ENCODE measurements around the gene CAPZB. TPM values are rescaled to one million over a fixed set of nuclear protein-coding genes. Genes with fewer than 3 reads are reported as not detected.
A peak's percentile ranks its signal among the peaks of the same experiment; 100 is the strongest.

The CAPZB gene
- total RNA-seq, 1 donor from 2014 or later, result 217 TPM

GRCh38 chr1:19411612-19412011 is 73.7 kb downstream of the CAPZB start:
- peak overlapping the region; percentile 74 for H3K27ac ChIP-seq (replicated peaks)
- H3K27me3 ChIP-seq (ENCODE audit: low read depth), result no peaks in the 10 kb centered on the region
- no peaks in the 10 kb centered on the region for H3K36me3 ChIP-seq
- H3K4me3 ChIP-seq, result no peak overlapping the region
- H3K4me1 ChIP-seq, result peaks cover 81% of the 10 kb centered on the region
- TF ChIP-seq, protein P1, sequence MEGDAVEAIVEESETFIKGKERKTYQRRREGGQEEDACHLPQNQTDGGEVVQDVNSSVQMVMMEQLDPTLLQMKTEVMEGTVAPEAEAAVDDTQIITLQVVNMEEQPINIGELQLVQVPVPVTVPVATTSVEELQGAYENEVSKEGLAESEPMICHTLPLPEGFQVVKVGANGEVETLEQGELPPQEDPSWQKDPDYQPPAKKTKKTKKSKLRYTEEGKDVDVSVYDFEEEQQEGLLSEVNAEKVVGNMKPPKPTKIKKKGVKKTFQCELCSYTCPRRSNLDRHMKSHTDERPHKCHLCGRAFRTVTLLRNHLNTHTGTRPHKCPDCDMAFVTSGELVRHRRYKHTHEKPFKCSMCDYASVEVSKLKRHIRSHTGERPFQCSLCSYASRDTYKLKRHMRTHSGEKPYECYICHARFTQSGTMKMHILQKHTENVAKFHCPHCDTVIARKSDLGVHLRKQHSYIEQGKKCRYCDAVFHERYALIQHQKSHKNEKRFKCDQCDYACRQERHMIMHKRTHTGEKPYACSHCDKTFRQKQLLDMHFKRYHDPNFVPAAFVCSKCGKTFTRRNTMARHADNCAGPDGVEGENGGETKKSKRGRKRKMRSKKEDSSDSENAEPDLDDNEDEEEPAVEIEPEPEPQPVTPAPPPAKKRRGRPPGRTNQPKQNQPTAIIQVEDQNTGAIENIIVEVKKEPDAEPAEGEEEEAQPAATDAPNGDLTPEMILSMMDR (IDR thresholded peaks at IDR 0.05; ENCODE audit: borderline replicate concordance), result no peak
- no peaks in the 10 kb centered on the region for H3K9me3 ChIP-seq (replicated peaks)
- intact Hi-C loops (cut with micrococcal nuclease), result no loop called here
- no peak for DNase-seq

GRCh38 chr1:19410393-19410792 is 74.9 kb downstream of the CAPZB start:
- Histone ChIP-seq H3K4me1 (peaks cover 81% of the 10 kb centered on the region), H3K36me3 (no peaks in the 10 kb centered on the region), H3K27me3 (ENCODE audit: low read depth) (no peaks in the 10 kb centered on the region), H3K9me3 (replicated peaks) (no peaks in the 10 kb centered on the region), H3K27ac (replicated peaks) (no peak overlapping the region), H3K4me3 (no peak overlapping the region)
- intact Hi-C loops (cut with micrococcal nuclease), result no loop called here
- DNase-seq, result no peak
- TF ChIP-seq, protein P1 (IDR thresholded peaks at IDR 0.05; ENCODE audit: borderline replicate concordance), result no peak

DNA sequence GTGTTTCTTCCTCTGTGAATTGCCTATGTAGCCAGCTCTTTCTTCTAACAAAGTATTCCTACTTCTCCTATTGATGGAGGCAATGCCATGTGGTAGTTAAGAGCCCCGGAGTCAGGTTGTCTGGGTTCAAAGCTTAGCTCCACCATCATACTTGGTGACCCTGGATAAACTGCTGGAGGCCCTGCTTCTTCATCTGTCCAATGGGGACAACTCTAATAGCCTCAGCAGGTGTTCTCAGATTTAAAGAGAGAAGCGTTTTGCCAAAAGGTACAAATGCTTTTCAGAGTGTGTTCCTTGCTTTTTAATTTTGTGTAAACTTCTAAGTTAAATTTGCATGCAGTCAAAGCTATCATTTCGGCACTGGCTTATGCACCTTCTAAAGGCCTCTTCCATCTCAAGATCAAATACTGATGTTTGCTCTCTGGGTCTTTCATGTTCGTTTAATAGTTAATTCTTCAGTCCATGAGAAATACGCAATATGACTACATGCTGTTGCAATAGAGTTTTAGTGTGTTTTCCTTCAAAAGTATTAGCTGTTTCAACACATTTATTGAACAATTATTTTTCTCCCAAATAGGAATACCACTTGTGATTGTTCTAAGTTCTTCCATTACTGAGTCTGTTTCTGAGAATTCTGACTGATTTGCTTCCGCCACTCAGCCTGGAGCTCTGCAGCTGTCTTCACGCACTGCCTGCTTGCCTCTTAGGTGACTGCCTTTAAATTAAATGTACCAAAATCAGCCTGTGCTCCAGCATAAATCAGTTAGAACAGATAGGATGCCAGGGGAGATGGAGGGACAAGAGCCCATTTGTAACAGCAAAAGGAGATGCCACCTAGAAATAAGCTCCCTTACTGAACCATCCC is 75.6 kb downstream of the CAPZB start:
- no peak for DNase-seq
- H3K4me3 ChIP-seq, result no peak overlapping the region
- intact Hi-C loops (cut with micrococcal nuclease), result no loop called here
- H3K9me3 ChIP-seq (replicated peaks), result no peaks in the 10 kb centered on the region
- no peaks in the 10 kb centered on the region for H3K27me3 ChIP-seq (ENCODE audit: low read depth)
- no peaks in the 10 kb centered on the region for H3K36me3 ChIP-seq
- H3K27ac ChIP-seq (replicated peaks), result no peak overlapping the region
- H3K4me1 ChIP-seq, result peaks cover 81% of the 10 kb centered on the region
- TF ChIP-seq, protein P1 (IDR thresholded peaks at IDR 0.05; ENCODE audit: borderline replicate concordance), result no peak

GRCh38 chr1:19407494-19408096 is 77.7 kb downstream of the CAPZB start:
- Histone ChIP-seq H3K27me3 (ENCODE audit: low read depth) (no peaks in the 10 kb centered on the region), H3K36me3 (no peaks in the 10 kb centered on the region), H3K27ac (replicated peaks) (no peak overlapping the region), H3K4me3 (no peak overlapping the region), H3K9me3 (replicated peaks) (no peaks in the 10 kb centered on the region), H3K4me1 (peaks cover 80% of the 10 kb centered on the region)
- TF ChIP-seq, protein P1 (IDR thresholded peaks at IDR 0.05; ENCODE audit: borderline replicate concordance), result no peak
- intact Hi-C loops (cut with micrococcal nuclease), result no loop called here
- no peak for DNase-seq

DNA sequence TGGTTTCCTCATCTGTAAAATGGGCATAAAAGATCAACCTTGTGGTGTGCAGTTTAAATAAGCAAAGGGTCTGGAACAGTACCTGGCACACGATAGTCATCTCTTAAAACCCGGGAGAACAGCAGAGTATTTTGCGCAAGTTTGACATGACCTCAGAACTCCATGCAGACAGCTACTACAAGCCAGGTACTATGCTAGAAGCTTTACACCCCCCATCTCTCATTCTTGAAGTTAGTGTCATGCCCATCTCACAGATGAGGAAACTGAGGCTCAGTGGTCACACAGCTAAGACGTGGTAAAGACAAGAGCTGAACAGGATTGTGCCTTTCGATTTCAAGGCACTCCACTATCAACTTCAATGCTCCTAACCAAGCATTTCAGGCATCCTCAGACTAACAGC is 78.7 kb downstream of the CAPZB start:
- Histone ChIP-seq H3K9me3 (replicated peaks) (no peaks in the 10 kb centered on the region), H3K36me3 (no peaks in the 10 kb centered on the region), H3K27me3 (ENCODE audit: low read depth) (no peaks in the 10 kb centered on the region), H3K4me3 (no peak overlapping the region), H3K27ac (replicated peaks) (no peak overlapping the region), H3K4me1 (peaks cover 81% of the 10 kb centered on the region)
- intact Hi-C loops (cut with micrococcal nuclease), result no loop called here
- TF ChIP-seq, protein P1 (IDR thresholded peaks at IDR 0.05; ENCODE audit: borderline replicate concordance), result no peak
- no peak for DNase-seq
